GM19023 (cell line): ENCODE data around the gene SORCS2.

Experiments used
- ATAC-seq: cut with Tn5 transposase; IDR thresholded peaks from one replicate; pipeline ENCODE4 v1.9.1; 2021; ENCODE audit warnings: mild to moderate bottlenecking, moderate library complexity; ENCODE audit not compliant: unreplicated experiment

Gene SORCS2

GRCh38 chr4:7319024-7319423, 126.7 kb downstream of the SORCS2 start:
- no peak for ATAC-seq

- ATAC-seq = no peak
These were observed 128.0 kb downstream of the SORCS2 start for GRCh38 chr4:7320206-7320797.

- no peak for ATAC-seq
These were observed 130.0 kb downstream of the SORCS2 start for GRCh38 chr4:7322166-7322991.

GRCh38 chr4:7323461-7323871, 131.1 kb downstream of the SORCS2 start:
- no peak for ATAC-seq

GRCh38 chr4:7323872-7324650, 131.7 kb downstream of the SORCS2 start:
- no peak for ATAC-seq

GRCh38 chr4:7324651-7325121, 132.3 kb downstream of the SORCS2 start:
- no peak for ATAC-seq

- no peak for ATAC-seq
These were observed 133.2 kb downstream of the SORCS2 start for GRCh38 chr4:7325541-7325940.

- no peak for ATAC-seq
These were observed 134.0 kb downstream of the SORCS2 start for GRCh38 chr4:7326306-7326692.

GRCh38 chr4:7326693-7327340, 134.5 kb downstream of the SORCS2 start:
- no peak for ATAC-seq

GRCh38 chr4:7327341-7327885, 135.1 kb downstream of the SORCS2 start:
- no peak for ATAC-seq

GRCh38 chr4:7328162-7328912, 136.0 kb downstream of the SORCS2 start:
- no peak for ATAC-seq

GRCh38 chr4:7328913-7329638, 136.7 kb downstream of the SORCS2 start:
- ATAC-seq = no peak

GRCh38 chr4:7330031-7330596, 137.8 kb downstream of the SORCS2 start:
- ATAC-seq = no peak

GRCh38 chr4:7330811-7331681, 138.7 kb downstream of the SORCS2 start:
- no peak for ATAC-seq

- ATAC-seq = no peak
These were observed 139.3 kb downstream of the SORCS2 start for GRCh38 chr4:7331682-7332000.

GRCh38 chr4:7332216-7333023, 140.1 kb downstream of the SORCS2 start:
- no peak for ATAC-seq

GRCh38 chr4:7333024-7333780, 140.9 kb downstream of the SORCS2 start:
- ATAC-seq = no peak
